Skeletal muscle tissue (tissue), 4 donors: ENCODE results near the gene NPC1L1. TPM values are rescaled to one million over a fixed set of nuclear protein-coding genes. Genes with fewer than 3 reads are reported as not detected.
"Not testable (repeated sequence)": the region's sequence is repeated elsewhere in the genome, so short reads cannot be mapped to it uniquely, and the experiment has no call there.

ENCODE experiments used
- H3K27ac ChIP-seq: one replicate; pipeline ENCODE4 v1.7.0; 2013; ENCODE audit warnings: mild to moderate bottlenecking, low read depth, low read length, inconsistent platforms
- H3K27me3 ChIP-seq, 3 donors: one replicate each; pipeline ENCODE4 v1.7.0; 2013; ENCODE audit warnings: low read length in 3 of 3; ENCODE audit not compliant: control insufficient read depth in 3 of 3, insufficient read depth in 3 of 3
- H3K36me3 ChIP-seq, 3 donors: one replicate each; pipeline ENCODE4 v1.7.0; 2013; ENCODE audit warnings: low read length in 3 of 3; ENCODE audit not compliant: control insufficient read depth in 3 of 3, insufficient read depth in 3 of 3
- H3K4me1 ChIP-seq, 3 donors: one replicate each; pipeline ENCODE4 v1.7.0; 2013; ENCODE audit warnings: low read length in 3 of 3, mild to moderate bottlenecking in 3 of 3; ENCODE audit not compliant: control insufficient read depth in 3 of 3, insufficient read depth in 3 of 3
- H3K4me3 ChIP-seq, 3 donors: one replicate each; pipeline ENCODE4 v1.7.0; 2013; ENCODE audit warnings: low read length in 3 of 3
- H3K9ac ChIP-seq, 3 donors: one replicate each; pipeline ENCODE4 v1.7.0; 2013; ENCODE audit warnings: low read length in 3 of 3, mild to moderate bottlenecking in 3 of 3, moderate library complexity in 2 of 3, low read depth in 1 of 3
- H3K9me3 ChIP-seq, 3 donors: one replicate each; pipeline ENCODE4 v1.7.0; 2013; ENCODE audit warnings: low read length in 3 of 3; ENCODE audit not compliant: control insufficient read depth in 3 of 3
- total RNA-seq: library from RNA; depleted of rRNA; stranded (reverse); fragments of >200 nt; gene quantifications from one replicate; pipeline ENCODE4 v1.2.3, GENCODE V29; 2014
- donor health status: Osteomylitis.

NPC1L1 gene
- total RNA-seq, 1 donor from 2014 or later = not detected

- H3K27ac ChIP-seq, H3K4me1 ChIP-seq, H3K9ac ChIP-seq, H3K9me3 ChIP-seq, H3K27me3 ChIP-seq, H3K4me3 ChIP-seq, H3K36me3 ChIP-seq: not testable (repeated sequence)
These were observed 34.4 kb downstream of the NPC1L1 start for GRCh38 chr7:44506592-44507288.

GRCh38 chr7:44505595-44505994, 35.5 kb downstream of the NPC1L1 start:
- no peak overlapping the region for H3K27ac ChIP-seq
- H3K27me3 ChIP-seq = peaks cover 0 to 3% (median 0%) of the 10 kb centered on the region in 3 donors
- no peak overlapping the region for H3K4me3 ChIP-seq
- no peak overlapping the region for H3K9ac ChIP-seq
- no peaks in the 10 kb centered on the region for H3K9me3 ChIP-seq
- no peaks in the 10 kb centered on the region for H3K4me1 ChIP-seq
- no peaks in the 10 kb centered on the region for H3K36me3 ChIP-seq

GRCh38 chr7:44498230-44498954, 42.7 kb downstream of the NPC1L1 start:
- H3K36me3 ChIP-seq = no peaks in the 10 kb centered on the region
- H3K27me3 ChIP-seq = no peaks in the 10 kb centered on the region
- peak overlapping the region; percentile 77 for H3K27ac ChIP-seq
- H3K4me3 ChIP-seq = peak overlapping the region in 1 of 3 donors; percentile 1
- H3K9me3 ChIP-seq = no peaks in the 10 kb centered on the region
- no peak overlapping the region for H3K9ac ChIP-seq
- peaks cover 4 to 18% (median 18%) of the 10 kb centered on the region in 3 donors for H3K4me1 ChIP-seq

- Histone ChIP-seq H3K36me3 (no peaks in the 10 kb centered on the region), H3K4me1 (peaks cover 4 to 18% (median 18%) of the 10 kb centered on the region in 3 donors), H3K9me3 (no peaks in the 10 kb centered on the region), H3K27ac (peak overlapping the region; percentile 77), H3K4me3 (peak overlapping the region in 1 of 3 donors; percentile 13), H3K9ac (no peak overlapping the region), H3K27me3 (no peaks in the 10 kb centered on the region)
These were observed 43.7 kb downstream of the NPC1L1 start for GRCh38 chr7:44497155-44498027.

- Histone ChIP-seq H3K27me3 (no peaks in the 10 kb centered on the region), H3K9me3 (no peaks in the 10 kb centered on the region), H3K4me1 (peaks cover 4 to 18% (median 18%) of the 10 kb centered on the region in 3 donors), H3K27ac (no peak overlapping the region), H3K9ac (no peak overlapping the region), H3K4me3 (no peak overlapping the region), H3K36me3 (no peaks in the 10 kb centered on the region)
These were observed 44.7 kb downstream of the NPC1L1 start for GRCh38 chr7:44496385-44496784.

- no peaks in the 10 kb centered on the region for H3K36me3 ChIP-seq
- H3K4me3 ChIP-seq = no peak overlapping the region
- no peaks in the 10 kb centered on the region for H3K9me3 ChIP-seq
- H3K27me3 ChIP-seq = no peaks in the 10 kb centered on the region
- H3K9ac ChIP-seq = no peak overlapping the region
- H3K4me1 ChIP-seq = peaks cover 4 to 24% (median 18%) of the 10 kb centered on the region in 3 donors
- no peak overlapping the region for H3K27ac ChIP-seq
These were observed 46.2 kb downstream of the NPC1L1 start for GRCh38 chr7:44494960-44495359.

GRCh38 chr7:44491229-44491628, 49.9 kb downstream of the NPC1L1 start:
- Histone ChIP-seq H3K27me3 (no peaks in the 10 kb centered on the region), H3K9ac (peak overlapping the region; percentile 89 to 94 (median 93)), H3K4me3 (peak overlapping the region; percentile 94 to 96 (median 95)), H3K9me3 (no peaks in the 10 kb centered on the region), H3K27ac (peak overlapping the region; percentile 97), H3K36me3 (no peaks in the 10 kb centered on the region), H3K4me1 (peaks cover 16 to 33% (median 28%) of the 10 kb centered on the region in 3 donors)

- H3K4me1 ChIP-seq = peaks cover 22 to 40% (median 35%) of the 10 kb centered on the region in 3 donors
- H3K27me3 ChIP-seq = no peaks in the 10 kb centered on the region
- peak within 1 kb of the TSS; percentile 94 to 96 (median 95) for H3K4me3 ChIP-seq
- no peaks in the 10 kb centered on the region for H3K36me3 ChIP-seq
- H3K9ac ChIP-seq = peak within 1 kb of the TSS; percentile 89 to 94 (median 93)
- H3K27ac ChIP-seq = peak within 1 kb of the TSS; percentile 97
- H3K9me3 ChIP-seq = no peaks in the 10 kb centered on the region
These were observed 50.6 kb downstream of the NPC1L1 start, which contains the start of gene NUDCD3 for GRCh38 chr7:44490351-44491200. NUDCD3 (minus strand) TSS chr7:44490658; CDS start chr7:44490600, 58 bp downstream.

- Histone ChIP-seq H3K27me3 (no peaks in the 10 kb centered on the region), H3K36me3 (peaks cover under 1% of the 10 kb centered on the region in 3 donors), H3K27ac (peak overlapping the region; percentile 97), H3K9ac (peak overlapping the region; percentile 89 to 94 (median 93)), H3K9me3 (no peaks in the 10 kb centered on the region), H3K4me1 (peaks cover 28 to 46% (median 41%) of the 10 kb centered on the region in 3 donors), H3K4me3 (peak overlapping the region; percentile 94 to 96 (median 95))
These were observed 51.2 kb downstream of the NPC1L1 start for GRCh38 chr7:44489955-44490350.
